Amniotic epithelial cell (primary cell): ENCODE results near the gene ZNF536.
"Not testable (repeated sequence)": the region's sequence is repeated elsewhere in the genome, so short reads cannot be mapped to it uniquely, and the experiment has no call there.

ENCODE experiments used
- DNase-seq: peaks from one replicate; pipeline ENCODE4 v3.0.0-alpha.2; 2010; ENCODE audit warnings: low read depth

ZNF536 gene

DNA sequence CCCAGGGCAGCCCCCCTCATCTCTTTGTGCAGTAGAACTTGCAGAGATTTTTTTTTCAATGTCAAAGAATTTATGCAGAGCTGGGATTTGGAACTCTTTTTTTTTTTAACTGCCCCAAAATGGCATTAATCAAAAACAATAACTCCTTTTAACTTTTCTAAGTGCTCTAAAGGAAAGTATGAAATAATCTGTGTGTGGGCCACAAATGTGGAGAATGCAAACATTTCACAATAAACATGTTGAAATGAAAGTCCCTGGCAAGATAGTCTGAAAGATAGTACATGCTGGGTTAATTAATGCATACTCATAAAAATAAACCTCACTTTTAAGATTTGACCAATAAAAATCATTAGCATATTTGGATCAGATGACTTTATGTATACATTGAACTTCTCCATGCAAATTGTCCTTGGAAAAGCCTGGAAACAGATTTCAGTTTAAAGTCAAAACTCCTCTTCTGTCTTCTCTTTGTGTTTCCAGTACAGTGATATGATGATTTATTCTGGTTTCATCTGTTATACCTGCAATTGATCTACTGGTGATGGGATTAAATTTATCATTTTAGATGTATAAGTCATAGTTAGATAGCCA, 30.5 kb upstream of the ZNF536 start:
- no peak for DNase-seq

DNA sequence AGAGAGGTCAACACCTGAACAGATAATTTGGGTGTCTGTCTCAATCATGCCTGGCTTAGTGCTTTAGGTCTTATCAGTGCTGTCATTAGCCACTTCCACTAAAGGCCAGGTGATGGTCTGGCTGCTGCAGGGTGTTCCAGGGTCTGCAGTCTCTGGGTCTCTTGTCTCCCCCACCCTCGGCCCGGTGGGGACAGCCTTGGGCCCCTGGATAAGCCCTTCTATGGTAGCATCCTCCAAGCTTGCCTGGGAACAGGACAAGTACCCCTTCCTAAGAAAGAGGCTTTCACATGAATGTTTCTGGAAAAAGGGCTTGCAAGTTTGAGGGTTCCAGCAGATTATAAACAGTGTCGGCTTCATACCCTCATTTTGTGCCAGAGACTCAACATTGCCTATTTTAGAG, 29.3 kb upstream of the ZNF536 start:
- no peak for DNase-seq

DNA sequence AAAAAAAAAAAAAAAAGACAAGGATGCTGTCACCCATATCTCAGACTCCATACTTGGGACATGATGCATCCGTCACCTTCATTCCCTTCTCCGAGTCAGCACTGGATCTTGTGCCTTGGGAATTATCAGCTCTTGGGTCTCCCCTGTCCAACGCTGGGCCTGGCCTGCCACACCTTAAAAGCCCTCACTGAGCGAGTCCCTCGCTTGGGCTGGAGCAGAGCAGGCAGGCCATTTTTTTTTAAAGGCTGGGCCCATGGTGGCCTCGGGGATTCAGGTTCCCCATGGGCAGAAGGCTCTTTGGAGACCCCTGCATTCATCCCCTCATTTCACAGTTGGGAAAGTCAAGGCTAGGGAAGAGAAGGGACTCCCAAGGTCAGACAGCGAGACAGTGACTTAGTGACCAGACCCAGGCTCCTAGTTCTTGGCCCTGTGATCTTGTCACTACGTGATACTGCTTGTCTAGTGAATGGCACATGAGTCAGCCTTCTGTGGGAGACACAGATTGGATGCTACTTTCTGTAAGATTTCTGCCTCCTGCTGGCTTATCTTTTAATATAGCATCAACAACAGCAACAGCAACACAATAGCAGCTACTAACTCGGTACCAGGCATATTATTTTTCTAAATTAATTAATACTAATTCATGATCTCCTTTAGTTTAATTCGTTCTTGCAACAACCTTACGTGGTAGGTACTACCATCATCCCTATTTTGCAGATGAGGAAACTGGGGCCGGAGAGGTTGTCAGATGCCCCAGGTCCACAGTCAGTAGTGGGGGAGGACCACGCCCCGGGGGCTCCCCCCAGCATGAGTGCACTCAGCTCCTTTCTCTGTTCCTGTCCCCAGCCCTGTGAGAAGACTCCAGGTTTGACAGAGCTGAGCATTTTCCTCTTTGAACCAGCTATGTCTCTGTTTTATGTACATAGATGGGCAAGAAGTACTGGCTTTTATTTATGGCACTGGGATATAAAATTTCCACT, 27.4 kb upstream of the ZNF536 start:
- no peak for DNase-seq

DNA sequence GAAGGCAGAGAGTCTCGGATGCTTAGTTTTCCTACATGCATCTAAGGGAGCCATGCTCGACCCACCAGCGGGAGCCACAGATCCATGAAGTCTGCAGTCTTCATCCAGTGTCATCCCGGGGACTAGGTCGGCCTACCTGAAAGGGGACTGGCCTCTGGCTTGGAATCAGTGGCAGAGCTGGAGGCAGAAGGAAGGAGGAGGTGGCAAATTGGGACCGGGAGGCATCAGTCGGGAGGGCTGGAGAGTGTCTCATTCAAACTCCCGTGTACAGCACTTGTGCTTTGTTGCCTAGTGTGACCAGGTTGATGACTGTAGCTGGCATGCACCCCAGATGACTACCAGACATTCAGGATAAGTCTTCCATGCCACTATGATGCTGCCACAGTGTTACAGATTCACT, 26.5 kb upstream of the ZNF536 start:
- DNase-seq, result no peak

DNA sequence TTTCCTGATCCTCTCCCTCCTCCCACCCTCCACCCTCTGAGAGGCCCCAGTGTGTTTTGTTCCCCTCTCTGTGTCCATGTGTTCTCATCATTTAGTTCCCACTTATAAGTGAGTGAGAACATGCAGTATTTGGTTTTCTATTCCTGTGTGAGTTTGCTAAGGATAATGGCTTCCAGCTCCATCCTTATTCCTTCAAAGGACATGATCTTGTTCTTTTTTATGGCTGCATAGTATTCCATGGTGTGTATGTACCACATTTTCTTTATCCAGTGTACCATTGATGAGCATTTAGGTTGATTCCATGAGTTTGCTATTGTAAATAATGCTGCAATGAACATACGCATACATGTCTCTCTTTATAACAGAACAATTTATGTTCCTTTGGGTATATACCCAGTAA, 25.7 kb upstream of the ZNF536 start:
- not testable (repeated sequence) for DNase-seq

DNA sequence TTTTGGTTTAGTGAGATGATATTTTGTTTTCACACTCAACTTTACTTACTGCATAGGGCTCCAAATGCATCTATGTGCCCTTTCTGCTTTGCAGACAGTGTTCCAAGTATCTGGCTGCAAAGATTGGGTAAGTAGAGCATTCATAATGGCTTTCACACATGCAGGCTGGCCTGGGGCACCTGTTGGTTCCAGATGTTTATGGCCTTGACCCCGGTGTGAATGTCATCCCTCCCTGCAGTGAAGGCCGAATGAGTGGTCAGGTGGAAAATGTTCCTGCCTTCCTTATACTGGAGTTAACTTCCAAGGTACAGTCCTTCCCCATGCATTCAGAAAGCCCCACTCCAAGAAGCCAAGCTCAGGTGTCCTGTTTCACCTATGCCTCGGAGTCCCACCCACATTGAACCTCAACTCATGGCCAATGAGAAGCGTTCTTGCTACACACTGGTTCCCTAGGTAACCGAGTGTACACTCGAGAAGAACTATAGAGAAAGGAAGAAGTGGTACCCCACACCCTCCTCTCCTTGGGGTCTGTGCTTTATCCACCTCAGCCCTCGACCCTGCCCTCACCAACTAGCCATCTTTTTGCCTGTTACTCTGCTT, 23.0 kb upstream of the ZNF536 start:
- no peak for DNase-seq

DNA sequence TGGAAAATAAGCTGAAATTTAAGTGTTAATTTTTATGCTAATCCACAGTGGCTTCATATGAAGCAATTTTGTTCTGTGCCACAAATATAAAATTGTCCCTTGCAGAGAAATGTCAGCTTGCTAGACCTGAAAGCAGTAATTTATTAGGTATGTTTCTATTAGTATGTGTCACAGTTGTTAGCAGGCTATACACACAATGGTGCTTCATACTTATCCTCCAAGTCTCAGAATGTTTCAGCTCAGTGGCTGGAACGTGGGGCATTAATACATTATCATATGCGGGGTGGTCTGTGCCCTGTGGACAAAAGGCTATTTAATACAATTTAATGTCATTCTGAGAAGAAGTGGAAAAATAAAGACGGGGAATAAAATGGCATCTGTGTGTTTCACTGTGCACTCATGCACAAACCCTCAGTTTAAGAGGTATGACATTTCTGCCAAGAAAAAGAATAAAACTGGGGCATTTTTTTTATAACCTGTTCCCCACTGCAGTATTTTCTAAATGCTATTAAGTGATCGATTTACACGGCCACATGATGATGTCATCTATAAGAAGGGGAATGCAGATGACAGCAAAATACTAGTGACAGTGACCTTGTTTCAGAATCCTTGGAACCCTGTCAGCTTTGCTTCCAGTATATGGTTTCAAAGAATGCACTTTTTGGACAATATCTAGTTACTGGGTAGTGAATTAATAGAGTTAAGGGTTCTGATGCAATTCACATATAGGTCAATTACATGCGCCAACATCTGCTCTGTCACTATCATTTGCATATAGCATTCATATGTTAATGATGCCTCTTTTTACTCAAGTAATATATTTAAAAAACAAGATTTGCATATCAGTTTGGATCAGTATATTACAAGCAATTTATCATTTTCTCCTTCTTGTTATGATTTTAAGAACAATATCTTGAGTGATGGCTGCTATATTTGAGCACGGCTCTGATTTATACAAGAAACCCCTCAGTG, 21.2 kb upstream of the ZNF536 start:
- DNase-seq, result no peak

DNA sequence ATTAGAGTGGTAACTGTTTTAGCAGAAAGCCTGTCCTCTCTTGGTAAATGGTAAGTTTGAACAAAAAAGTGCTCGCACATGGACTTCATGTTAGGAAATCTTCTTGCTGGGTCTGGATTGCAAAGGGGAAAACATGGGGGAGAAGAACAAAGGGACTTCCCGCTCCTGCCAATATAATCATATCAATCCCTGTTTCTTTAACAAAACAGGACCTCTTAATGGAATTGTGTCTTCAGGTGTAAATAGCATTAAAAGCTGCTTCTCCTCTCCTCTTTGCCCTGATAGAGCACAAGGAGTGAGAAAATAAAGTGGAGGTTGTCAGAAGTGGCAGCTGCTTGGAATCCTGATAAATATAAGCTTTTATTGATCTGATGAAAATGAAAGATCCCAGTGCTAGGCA, 20.4 kb upstream of the ZNF536 start:
- DNase-seq, result no peak

DNA sequence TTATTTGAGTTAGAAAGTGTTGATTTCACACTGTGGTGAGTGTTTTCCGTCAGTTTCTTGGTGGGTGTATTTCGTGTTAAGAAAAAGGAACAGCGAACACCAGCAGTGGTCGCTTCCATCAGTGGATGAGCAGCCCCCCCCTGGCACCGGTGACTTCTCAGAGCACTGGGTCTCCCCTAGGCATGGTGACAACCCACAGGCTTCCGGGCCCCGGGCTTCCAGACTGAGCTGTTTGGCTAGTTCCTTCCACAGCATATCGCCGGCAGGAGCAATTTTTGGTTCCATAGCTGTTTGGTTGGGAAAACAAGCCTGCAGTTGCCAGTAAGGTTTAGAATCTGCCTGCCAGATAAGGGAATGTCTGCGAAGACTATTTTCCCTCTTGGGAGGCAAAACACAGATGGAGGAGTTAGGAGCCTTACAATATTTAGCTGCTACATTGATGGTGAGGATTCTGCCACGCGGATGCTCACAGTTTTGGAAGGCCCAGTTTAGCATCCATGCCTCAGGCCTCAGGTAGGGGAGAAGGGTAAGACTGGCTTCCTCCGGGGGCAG, 18.7 kb upstream of the ZNF536 start:
- no peak for DNase-seq

DNA sequence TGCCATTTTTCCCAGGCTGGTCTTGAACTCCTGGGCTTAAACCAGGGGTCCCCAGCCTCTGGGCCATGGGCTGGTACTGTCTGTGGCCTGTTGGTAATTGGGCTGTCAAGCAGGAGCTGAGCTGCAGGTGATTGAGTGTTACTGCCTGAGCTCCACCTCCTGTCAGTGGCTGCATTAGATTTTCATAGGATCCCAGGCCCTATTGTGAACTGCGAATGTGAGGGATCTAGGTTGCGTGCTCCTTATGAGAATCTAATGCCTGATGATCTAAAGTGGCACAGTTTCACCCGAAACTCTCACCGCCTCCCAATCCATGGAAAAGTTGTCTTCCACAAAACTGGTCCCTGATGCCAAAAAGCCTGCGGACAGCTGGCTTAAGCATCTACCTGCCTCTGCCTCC, 16.6 kb upstream of the ZNF536 start:
- no peak for DNase-seq

DNA sequence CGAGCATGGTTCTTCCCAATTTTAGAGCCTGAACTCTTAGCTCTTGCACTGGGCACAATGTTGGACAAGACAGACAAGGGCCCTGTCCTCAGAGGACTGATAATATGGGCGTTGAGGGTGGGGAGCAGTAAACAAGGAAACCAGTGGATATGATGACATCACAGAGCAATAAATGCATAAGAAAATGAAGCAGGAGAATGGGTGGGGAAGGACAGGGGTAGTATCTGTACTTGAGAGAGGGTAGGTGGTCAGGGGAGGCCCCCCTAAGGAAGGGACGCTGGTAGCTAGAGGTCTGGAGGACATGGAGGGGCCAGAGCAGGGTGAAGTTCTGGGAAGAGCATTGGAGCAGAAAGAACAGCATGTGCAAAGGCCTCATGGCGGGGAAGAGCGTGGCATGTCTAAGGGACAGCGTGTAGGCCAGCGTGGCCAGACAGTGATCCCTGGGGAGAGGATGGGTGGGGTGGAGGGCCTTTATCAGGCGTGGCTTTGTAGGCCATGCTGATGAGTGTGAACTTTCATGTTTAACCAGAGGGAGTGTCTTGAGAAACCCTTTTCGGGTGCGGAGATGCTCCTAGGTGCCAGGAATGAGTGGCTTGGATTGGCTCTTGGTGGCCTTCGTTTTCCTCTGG, 15.1 kb upstream of the ZNF536 start:
- DNase-seq, result no peak

DNA sequence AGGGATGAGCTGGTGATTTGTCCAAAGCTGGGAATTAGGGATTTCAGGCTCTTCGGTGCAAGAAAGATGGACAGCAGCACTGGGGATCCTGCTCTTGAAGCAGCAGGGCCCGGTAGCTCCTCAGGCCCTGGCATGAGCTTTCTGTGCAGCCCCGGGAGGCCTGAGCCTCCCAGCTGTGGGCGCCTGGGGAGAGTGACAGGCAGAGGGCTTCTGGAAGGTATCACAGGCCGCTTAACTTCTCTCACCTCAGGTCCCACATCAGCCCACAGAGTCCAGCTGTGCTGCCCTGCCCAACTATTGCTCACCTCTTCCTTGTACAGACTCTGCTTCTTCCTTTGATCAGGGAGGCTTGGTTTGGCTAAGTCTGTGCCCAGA, 14.6 kb upstream of the ZNF536 start:
- no peak for DNase-seq

DNA sequence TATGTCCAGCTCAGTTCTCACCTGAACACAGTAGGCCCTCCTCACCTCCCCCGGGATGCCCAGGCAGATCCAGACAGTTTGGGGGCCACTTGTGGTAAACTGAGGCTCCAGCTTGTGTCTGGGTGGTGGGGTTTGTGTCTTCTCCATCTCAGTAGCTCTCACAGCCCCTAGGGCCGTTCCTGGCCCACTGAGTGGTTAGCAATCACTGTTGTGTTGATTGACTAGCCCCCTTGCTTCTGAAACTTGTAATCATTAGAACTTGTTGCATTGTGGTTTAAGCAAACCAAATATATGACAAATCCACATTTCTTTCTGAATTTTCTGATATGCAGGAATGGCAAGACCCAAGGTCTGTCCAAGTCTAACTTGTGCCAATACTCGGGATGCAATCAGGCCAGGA, 13.9 kb upstream of the ZNF536 start:
- DNase-seq, result no peak

DNA sequence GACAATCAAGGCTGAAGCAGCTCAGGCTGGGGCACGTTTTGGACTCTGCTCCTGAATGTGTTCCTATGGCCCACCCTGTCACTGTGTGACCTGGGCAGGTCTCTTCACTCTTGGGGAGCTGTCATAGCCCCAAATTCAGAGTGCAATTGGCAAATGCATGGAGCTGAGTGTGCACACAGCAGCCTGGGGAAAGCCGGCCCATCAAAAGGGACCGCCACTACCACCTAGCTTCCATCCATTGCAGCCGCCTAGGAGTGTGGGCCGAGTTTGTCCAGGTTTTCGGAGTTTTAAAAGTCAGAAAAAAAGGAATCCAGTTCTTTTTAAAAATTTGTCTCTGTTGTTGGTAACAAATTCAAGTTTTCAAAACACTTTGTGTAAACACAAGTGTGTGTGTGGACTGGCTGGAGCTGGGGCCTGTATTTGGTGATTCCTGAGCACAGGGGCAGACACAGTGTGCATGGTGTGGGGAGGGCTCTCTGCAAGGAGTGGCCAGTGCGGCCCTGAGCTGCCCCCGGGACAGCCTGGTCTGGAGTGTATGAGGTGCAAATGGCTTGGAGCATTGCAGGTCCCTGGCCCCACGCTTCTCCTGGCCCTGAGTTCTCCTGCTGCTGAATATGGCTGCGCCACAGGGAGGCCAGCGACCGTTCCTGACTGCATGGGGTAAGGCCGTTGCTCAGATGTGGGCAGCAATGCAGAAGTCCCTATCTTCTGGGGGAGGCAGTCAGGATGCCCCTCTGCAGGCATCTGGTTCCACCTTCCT, 13.2 kb upstream of the ZNF536 start:
- no peak for DNase-seq

DNA sequence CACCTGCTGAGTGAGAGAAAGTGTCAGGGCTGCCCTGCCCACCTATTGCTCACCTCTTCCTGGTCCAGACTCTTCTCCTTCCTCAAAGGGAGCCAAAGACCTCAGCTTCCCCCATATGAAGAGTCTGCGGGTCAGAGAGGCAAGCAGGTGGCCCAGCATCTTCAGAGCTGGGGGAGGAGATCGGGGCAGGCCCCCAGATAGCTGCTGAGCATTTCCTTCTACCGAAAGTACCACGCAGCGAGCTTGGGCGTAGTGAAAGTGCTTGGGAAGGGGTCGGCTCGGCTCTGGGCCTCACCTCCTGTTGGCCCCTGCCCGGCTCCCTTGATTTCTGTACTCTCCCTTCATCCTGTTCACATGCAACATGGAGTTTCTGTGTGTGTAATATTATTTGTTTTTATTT, 12.2 kb upstream of the ZNF536 start:
- DNase-seq, result no peak

DNA sequence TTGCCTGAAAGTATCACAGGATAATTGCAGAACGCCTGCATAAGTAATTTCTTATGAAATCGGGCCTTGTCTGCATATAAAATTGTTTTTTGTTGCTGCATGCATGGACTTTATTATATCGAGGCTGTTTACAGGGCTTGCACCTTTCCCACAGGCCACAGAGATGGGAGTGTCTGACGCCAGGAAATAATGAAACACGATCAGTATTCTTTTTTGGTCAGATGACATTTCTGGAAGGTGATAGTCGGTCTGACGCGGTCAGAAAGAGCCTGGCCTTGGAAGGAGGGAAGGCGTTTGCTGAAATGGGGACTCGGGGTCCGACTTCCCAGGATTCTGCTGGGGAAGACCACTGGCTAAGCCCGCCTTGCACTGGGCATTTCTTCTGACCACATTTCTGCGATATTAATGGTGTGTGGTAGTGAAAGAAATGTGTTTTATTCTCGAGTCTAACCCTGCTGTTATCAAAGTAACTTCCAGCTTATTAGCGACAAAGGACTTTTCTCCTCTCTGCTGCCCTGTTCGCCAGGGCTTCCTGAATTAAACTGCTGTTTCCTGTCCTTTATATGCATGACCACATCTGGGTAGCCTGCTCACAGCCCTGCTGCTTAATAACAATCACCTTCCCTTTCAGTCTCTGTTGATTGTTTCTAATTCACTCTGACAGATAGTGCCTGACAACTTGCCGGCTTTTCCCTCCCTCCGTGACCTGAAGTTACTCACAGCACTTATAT, 11.6 kb upstream of the ZNF536 start:
- no peak for DNase-seq

DNA sequence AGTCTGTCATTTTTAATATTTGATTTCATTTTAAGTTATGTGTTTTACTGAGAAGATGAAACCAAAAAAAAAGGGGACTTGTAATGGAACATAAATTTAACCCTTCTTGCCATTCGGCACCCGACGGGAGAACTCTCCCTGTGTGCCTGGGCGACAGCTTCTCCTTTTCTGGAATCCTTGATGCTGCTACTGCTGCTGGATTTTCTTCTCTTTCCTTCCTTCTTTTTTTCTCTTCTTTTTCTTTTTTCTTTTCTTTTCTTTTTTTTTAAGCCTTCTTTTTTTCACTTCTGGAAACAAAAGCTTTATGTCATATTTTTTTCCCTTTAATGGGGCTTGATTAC, 11.1 kb upstream of the ZNF536 start:
- no peak for DNase-seq

DNA sequence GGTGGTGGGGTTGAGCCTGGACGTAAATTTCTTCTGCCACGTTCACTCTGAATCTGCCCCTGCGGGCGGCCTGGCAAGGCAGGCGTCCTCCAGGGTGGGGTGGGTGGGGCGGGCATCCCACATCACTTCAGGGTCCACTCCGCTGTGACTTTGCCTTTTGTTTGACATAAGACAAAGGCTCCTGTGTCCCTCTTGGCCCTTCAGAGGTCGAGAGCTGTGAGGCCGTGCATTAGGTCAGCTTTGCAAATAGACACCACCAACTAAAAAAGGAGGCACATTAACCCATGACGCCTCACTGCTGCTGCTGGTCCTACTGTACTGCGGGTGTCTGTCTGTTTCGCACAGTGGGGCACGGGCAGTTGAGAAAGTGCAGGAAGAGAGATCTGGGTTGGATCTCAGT, 10.5 kb upstream of the ZNF536 start:
- DNase-seq, result no peak

DNA sequence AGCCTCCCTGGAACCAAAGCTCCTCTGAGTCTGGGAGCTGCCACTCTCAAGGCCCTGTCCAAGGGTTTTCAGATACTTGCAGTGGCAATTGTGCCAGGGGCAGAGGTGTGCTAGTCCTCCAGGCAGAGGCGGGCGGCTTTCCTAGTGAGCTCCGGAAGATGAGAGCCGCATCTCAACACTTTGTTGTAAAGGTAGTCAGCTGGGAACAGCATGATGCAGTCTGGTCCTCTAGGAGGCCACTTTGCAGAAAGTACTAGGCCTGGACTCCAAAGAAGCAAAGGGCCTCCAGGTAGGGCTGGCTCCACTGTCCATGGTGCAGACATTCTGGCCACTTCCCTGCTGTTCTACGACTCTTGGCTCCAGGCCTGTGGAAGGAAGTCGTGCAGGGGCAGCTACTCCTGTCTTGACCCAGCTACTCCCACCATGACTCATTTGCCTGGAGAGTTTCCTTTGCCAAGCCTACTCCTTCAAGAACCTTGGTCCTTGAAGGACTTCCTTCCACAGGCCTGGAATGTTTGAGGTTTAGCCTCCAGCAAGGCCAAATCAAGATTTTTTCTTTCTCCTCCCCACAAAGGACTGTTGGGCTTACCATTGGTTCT, 9.9 kb upstream of the ZNF536 start:
- no peak for DNase-seq

DNA sequence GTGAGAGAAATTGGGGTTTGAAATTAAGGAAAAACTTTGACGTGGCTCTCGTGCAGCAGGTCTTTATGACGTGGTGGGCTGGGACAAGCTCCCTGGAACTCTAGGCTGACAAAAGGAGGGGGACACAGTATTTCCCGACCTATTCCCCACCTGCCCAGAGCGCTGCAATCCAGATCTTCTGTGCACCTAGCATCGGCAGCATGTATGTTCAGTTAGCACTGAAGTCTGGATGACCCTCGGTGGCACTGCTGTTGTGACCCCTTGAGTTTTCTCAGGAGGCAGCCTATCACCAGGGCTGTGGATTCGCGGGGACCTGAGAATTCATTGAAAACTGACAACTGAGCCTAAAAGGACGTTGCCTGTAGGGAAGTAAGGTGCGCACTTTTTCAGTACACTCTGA, 9.1 kb upstream of the ZNF536 start:
- no peak for DNase-seq
